H9 (cell line): ENCODE data around the gene WDR72. TPM values are rescaled to one million over a fixed set of nuclear protein-coding genes. Genes with fewer than 3 reads are reported as not detected.

Experiments
- DNase-seq: peaks from one replicate; pipeline ENCODE4 v3.0.0-alpha.2; 2017
- H2AFZ ChIP-seq: one replicate; pipeline ENCODE4 v1.6.1; 2013; ENCODE audit warnings: mild to moderate bottlenecking, low read length, control low read depth, moderate library complexity
- H2AK5ac ChIP-seq: 2 replicates; pipeline ENCODE4 v1.6.1; 2013; ENCODE audit warnings: low read length, control low read depth, mixed read lengths; ENCODE audit not compliant: insufficient read length
- H2BK120ac ChIP-seq: one replicate; pipeline ENCODE4 v1.6.1; 2013; ENCODE audit warnings: low read depth, mild to moderate bottlenecking, low read length, control low read depth, inconsistent platforms; ENCODE audit not compliant: poor library complexity, severe bottlenecking
- H2BK12ac ChIP-seq: 2 replicates; pipeline ENCODE4 v1.6.1; 2013; ENCODE audit warnings: low read length, control low read depth, mixed read lengths, low read depth; ENCODE audit not compliant: insufficient read length
- H2BK15ac ChIP-seq: 2 replicates; pipeline ENCODE4 v1.6.1; 2013; ENCODE audit warnings: low read depth, low read length, control low read depth
- H2BK20ac ChIP-seq: one replicate; pipeline ENCODE4 v1.6.1; 2013; ENCODE audit warnings: low read depth, mild to moderate bottlenecking, low read length, control low read depth, inconsistent platforms; ENCODE audit not compliant: poor library complexity, severe bottlenecking
- H2BK5ac ChIP-seq: 2 replicates; pipeline ENCODE4 v1.6.1; 2013; ENCODE audit warnings: low read length, control low read depth, mixed read lengths; ENCODE audit not compliant: insufficient read length
- H3K14ac ChIP-seq: 2 replicates; pipeline ENCODE4 v1.6.1; 2013; ENCODE audit warnings: low read length, control low read depth; ENCODE audit not compliant: insufficient read depth
- H3K18ac ChIP-seq: 2 replicates; pipeline ENCODE4 v1.6.1; 2013; ENCODE audit warnings: low read depth, mild to moderate bottlenecking, mixed read lengths, low read length, control low read depth; ENCODE audit not compliant: insufficient read length
- H3K23ac ChIP-seq: 2 replicates; pipeline ENCODE4 v1.6.1; 2013; ENCODE audit warnings: low read length, control low read depth, mixed read lengths, low read depth; ENCODE audit not compliant: insufficient read length
- H3K23me2 ChIP-seq: 2 replicates; pipeline ENCODE4 v1.6.1; 2013; ENCODE audit warnings: low read depth, mild to moderate bottlenecking, mixed read lengths, low read length, control low read depth; ENCODE audit not compliant: insufficient read length, poor library complexity, severe bottlenecking
- H3K27ac ChIP-seq: 2 replicates; pipeline ENCODE4 v1.5.1; 2013; ENCODE audit warnings: low read length, control low read depth, mixed read lengths, low read depth; ENCODE audit not compliant: insufficient read length
- H3K27me3 ChIP-seq: 2 replicates; pipeline ENCODE4 v1.6.1; 2013; ENCODE audit warnings: low read length, control low read depth, inconsistent platforms; ENCODE audit not compliant: insufficient read depth
- H3K4ac ChIP-seq: 2 replicates; pipeline ENCODE4 v1.6.1; 2013; ENCODE audit warnings: low read depth, mild to moderate bottlenecking, control low read depth, inconsistent platforms, low read length, moderate library complexity
- H3K4me1 ChIP-seq: 2 replicates; pipeline ENCODE4 v1.6.1; 2013; ENCODE audit warnings: low read length, control low read depth, inconsistent platforms; ENCODE audit not compliant: insufficient read depth
- H3K4me2 ChIP-seq: 2 replicates; pipeline ENCODE4 v1.6.1; 2013; ENCODE audit warnings: low read length, control low read depth, mixed read lengths; ENCODE audit not compliant: insufficient read length, insufficient read depth
- H3K56ac ChIP-seq: 2 replicates; pipeline ENCODE4 v1.6.1; 2013; ENCODE audit warnings: low read depth, mild to moderate bottlenecking, mixed read lengths, low read length, control low read depth; ENCODE audit not compliant: insufficient read length
- H3K79me1 ChIP-seq: 2 replicates; pipeline ENCODE4 v1.6.1; 2013; ENCODE audit warnings: low read depth, mild to moderate bottlenecking, moderate library complexity, low read length, control low read depth, inconsistent platforms; ENCODE audit not compliant: insufficient read depth, poor library complexity, severe bottlenecking
- H3K79me2 ChIP-seq: 2 replicates; pipeline ENCODE4 v1.6.1; 2013; ENCODE audit warnings: low read length, control low read depth, inconsistent platforms; ENCODE audit not compliant: insufficient read depth
- H3K9ac ChIP-seq: 2 replicates; pipeline ENCODE4 v1.6.1; 2013; ENCODE audit warnings: low read length, control low read depth, mixed read lengths; ENCODE audit not compliant: insufficient read length; ENCODE audit errors: extremely low read depth
- H3K9me3 ChIP-seq: one replicate; pipeline ENCODE4 v1.6.1; 2013; ENCODE audit warnings: low read depth, low read length, inconsistent platforms; ENCODE audit not compliant: control insufficient read depth
- H3T11ph ChIP-seq: one replicate; pipeline ENCODE4 v1.6.1; 2013; ENCODE audit warnings: mild to moderate bottlenecking, low read length, control low read depth, inconsistent platforms
- H4K20me1 ChIP-seq: one replicate; pipeline ENCODE4 v1.6.1; 2013; ENCODE audit not compliant: control insufficient read depth, insufficient read length, insufficient read depth
- H4K5ac ChIP-seq: 2 replicates; pipeline ENCODE4 v1.6.1; 2013; ENCODE audit warnings: low read depth, mild to moderate bottlenecking, mixed read lengths, low read length, control low read depth; ENCODE audit not compliant: insufficient read length
- H4K8ac ChIP-seq: replicated peaks from 2 replicates; pipeline ENCODE4 v1.6.1; 2013; ENCODE audit warnings: low read length, control low read depth, mixed read lengths, low read depth; ENCODE audit not compliant: insufficient read length
- H4K91ac ChIP-seq: 2 replicates; pipeline ENCODE4 v1.6.1; 2013; ENCODE audit warnings: low read depth, mild to moderate bottlenecking, moderate library complexity, mixed read lengths, low read length, control low read depth; ENCODE audit not compliant: insufficient read length
- H3K27ac Mint-ChIP-seq, 3 experiments: 2 replicates in 2 of 3; 3 replicates in 1 of 3; pipeline ENCODE4 v1.8.0; 2020 to 2021; ENCODE audit warnings: mixed read lengths in 3 of 3, mild to moderate bottlenecking in 1 of 3, moderate library complexity in 1 of 3
- H3K27me3 Mint-ChIP-seq: 2 replicates; pipeline ENCODE4 v1.8.0; 2021; ENCODE audit warnings: low read depth, mild to moderate bottlenecking, moderate library complexity, mixed read lengths
- H3K36me3 Mint-ChIP-seq, 3 experiments: 2 replicates in 2 of 3; 3 replicates in 1 of 3; pipeline ENCODE4 v1.8.0; 2020 to 2021; ENCODE audit warnings: low read depth in 3 of 3, mixed read lengths in 3 of 3; ENCODE audit not compliant: insufficient read depth in 1 of 3
- H3K4me1 Mint-ChIP-seq, 2 experiments: 2 replicates each; pipeline ENCODE4 v1.8.0; 2020; ENCODE audit warnings: mixed read lengths in 2 of 2
- H3K4me3 Mint-ChIP-seq, 2 experiments: 2 replicates in 1 of 2; 3 replicates in 1 of 2; pipeline ENCODE4 v1.8.0; 2020 to 2021; ENCODE audit warnings: mild to moderate bottlenecking in 2 of 2, mixed read lengths in 2 of 2, moderate library complexity in 1 of 2
- H3K9me3 Mint-ChIP-seq, 2 experiments: 2 replicates in 1 of 2; 3 replicates in 1 of 2; pipeline ENCODE4 v1.8.0; 2020; ENCODE audit warnings: mild to moderate bottlenecking in 2 of 2, mixed read lengths in 2 of 2, moderate library complexity in 1 of 2
- CTCF ChIP-seq: fragments of 200-600 bp; sonication (generic); conservative IDR thresholded peaks from 3 replicates; pipeline ENCODE4 v1.8.0; 2021; ENCODE audit warnings: antibody characterized with exemption, mild to moderate bottlenecking
- WGBS: extraction: QIAGEN DNeasy Blood & Tissue Kit; methylation state at CpG from one replicate; pipeline ENCODE4 v1.1.7; 2013; ENCODE audit warnings: missing lambda C conversion rate, low lambda C conversion rate, mixed read lengths; ENCODE audit not compliant: insufficient read length; ENCODE audit errors: extremely low coverage; 5-methylcytosine and 5-hydroxymethylcytosine counted together
- total RNA-seq: library from RNA; stranded (reverse); gene quantifications from 2 replicates; pipeline ENCODE4 v1.2.1, GENCODE V29; 2021

WDR72 gene
- total RNA-seq, 1 experiment from 2014 or later = 2.9 TPM

GRCh38 chr15:53753813-53754212 is 5.7 kb downstream of the WDR72 start:
- peaks cover 5% of the 10 kb centered on the region; the same call in 1 of the 2 replicates for H3K27me3 ChIP-seq
- H4K20me1 ChIP-seq = no peaks in the 10 kb centered on the region
- H3K23ac ChIP-seq = no peak overlapping the region
- no peak overlapping the region for H4K8ac ChIP-seq
- no peak overlapping the region for H3K4me2 ChIP-seq
- H4K5ac ChIP-seq = no peak overlapping the region
- TF ChIP-seq CTCF = no peak
- H3T11ph ChIP-seq = no peak overlapping the region
- H3K9me3 ChIP-seq = no peaks in the 10 kb centered on the region
- no peak overlapping the region for H4K91ac ChIP-seq
- H2BK20ac ChIP-seq = no peak overlapping the region
- no peak overlapping the region for H3K56ac ChIP-seq
- no peak overlapping the region for H3K4ac ChIP-seq
- H2AK5ac ChIP-seq = no peak overlapping the region
- no peaks in the 10 kb centered on the region for H3K9me3 Mint-ChIP-seq
- H3K79me2 ChIP-seq = no peaks in the 10 kb centered on the region
- H2BK12ac ChIP-seq = no peak overlapping the region
- H3K36me3 Mint-ChIP-seq = no peaks in the 10 kb centered on the region
- no peaks in the 10 kb centered on the region for H3K79me1 ChIP-seq
- H3K14ac ChIP-seq = no peak overlapping the region
- no peak overlapping the region for H3K27ac ChIP-seq
- peaks cover 8 to 9% of the 10 kb centered on the region in 2 experiments for H3K4me1 Mint-ChIP-seq
- H2BK5ac ChIP-seq = no peak overlapping the region
- no peak overlapping the region for H3K4me3 Mint-ChIP-seq
- H2AFZ ChIP-seq = no peak overlapping the region
- H3K27me3 Mint-ChIP-seq = peaks cover 31% of the 10 kb centered on the region
- H2BK15ac ChIP-seq = no peak overlapping the region
- H3K27ac Mint-ChIP-seq = no peak overlapping the region
- no peak overlapping the region for H2BK120ac ChIP-seq
- WGBS = no CpG with 5 or more reads among the region's 1 CpG
- no peak overlapping the region for H3K18ac ChIP-seq
- H3K9ac ChIP-seq = no peak overlapping the region
- DNase-seq = no peak
- H3K4me1 ChIP-seq = no peaks in the 10 kb centered on the region
- no peaks in the 10 kb centered on the region for H3K23me2 ChIP-seq
